Body of pancreas (tissue), 4 donors: ENCODE measurements around the gene PEX5. TPM values are rescaled to one million over a fixed set of nuclear protein-coding genes. Genes with fewer than 3 reads are reported as not detected.

ENCODE experiments used
- ATAC-seq: fragments of 150-250 bp; one replicate; pipeline ENCODE4 v1.9.1; 2016
- DNase-seq, 4 donors: peaks; one replicate each; pipeline ENCODE4 v3.0.0-alpha.2; 2019
- H3K27ac ChIP-seq, 4 donors: fragments of 200-600 bp; sonication (generic); 1 replicate in 3 of 4; 2 replicates in 1 of 4; pipeline versions ENCODE4 v1.5.1 to v1.6.1; 2016 to 2019; ENCODE audit warnings: mild to moderate bottlenecking in 1 of 4, mixed read lengths in 1 of 4, moderate library complexity in 1 of 4
- H3K27me3 ChIP-seq, 2 donors: fragments of 200-600 bp; sonication (generic); one replicate each; pipeline ENCODE4 v1.6.0; 2016; ENCODE audit warnings: mild to moderate bottlenecking in 1 of 2
- H3K36me3 ChIP-seq, 2 donors: fragments of 200-600 bp; sonication (generic); replicated peaks in 1 of 2; 2 replicates each; pipeline ENCODE4 v1.5.1; 2016; ENCODE audit warnings: low read depth in 2 of 2; ENCODE audit not compliant: insufficient read depth in 1 of 2
- H3K4me1 ChIP-seq: fragments of 200-600 bp; sonication (generic); one replicate; pipeline ENCODE4 v1.6.0; 2016
- H3K4me3 ChIP-seq, 2 donors: fragments of 200-600 bp; sonication (generic); 1 replicate in 1 of 2; 2 replicates in 1 of 2; pipeline ENCODE4 v1.5.1; 2016 to 2019
- H3K9me3 ChIP-seq, 3 donors: fragments of 200-600 bp; sonication (generic); 1 replicate in 2 of 3; 2 replicates in 1 of 3; pipeline ENCODE4 v1.5.1; 2016
- CTCF ChIP-seq, 7 experiments: fragments of 450-650 bp in 4 of 7; fragments of 200-600 bp in 3 of 7; sonication (generic) in 3 of 7; IDR thresholded peaks; one replicate each; pipeline ENCODE4 v1.5.1; 2016 to 2019; ENCODE audit warnings: antibody characterized with exemption in 7 of 7
- POLR2A ChIP-seq, 3 donors: fragments of 450-650 bp; IDR thresholded peaks; one replicate each; pipeline ENCODE4 v1.6.1; 2016; ENCODE audit warnings: antibody characterized with exemption in 3 of 3, mild to moderate bottlenecking in 2 of 3
- WGBS, 2 donors: methylation state at CpG; one replicate each; pipeline ENCODE4 v1.1.5; 2017; 5-methylcytosine and 5-hydroxymethylcytosine counted together
- intact Hi-C: fragments of 100-400 bp; cut with DNase I; formaldehyde crosslinking; loops from one replicate; pipeline ENCODE4 v1.15.1; 2023
- total RNA-seq, 2 donors: library from RNA; depleted of rRNA; stranded (reverse); fragments of >200 nt; gene quantifications; one replicate each; pipeline ENCODE4 v1.1.0, GENCODE V29; 2016

The PEX5 gene
- total RNA-seq: 10 to 100 TPM; 33.5 to 67.9 TPM

- TF ChIP-seq CTCF (IDR thresholded peaks at IDR 0.05): no peak
- peak in 2 of 3 donors; percentile 51 to 61 for TF ChIP-seq POLR2A (IDR thresholded peaks at IDR 0.05)
- Histone ChIP-seq H3K4me3 (peak within 1 kb of the TSS; percentile 83 to 85), H3K9me3 (no peaks in the 10 kb centered on the region), H3K4me1 (peaks cover 23% of the 10 kb centered on the region), H3K27me3 (no peaks in the 10 kb centered on the region), H3K27ac (peak within 1 kb of the TSS; percentile 35 to 92 (median 80)), H3K36me3 (peaks cover 0 to 1% of the 10 kb centered on the region in 2 donors)
- ATAC-seq: peak; percentile 96
- peak; percentile 90 to 92 (median 92) for DNase-seq
- 1% methylated on average over 23 to 64 of the region's 68 CpGs for WGBS, 2 donors
- intact Hi-C loops: no loop called here
Observed at GRCh38 chr12:7189398-7190267, at the start of gene PEX5. TSS of gene PEX5 (plus strand) at chr12:7189686. CDS start at chr12:7190378, 692 bp downstream.

GRCh38 chr12:7141351-7142005 lies 48.0 kb upstream of the PEX5 start:
- no peak for TF ChIP-seq CTCF (IDR thresholded peaks at IDR 0.05)
- no peak for TF ChIP-seq POLR2A (IDR thresholded peaks at IDR 0.05)
- Histone ChIP-seq H3K4me3 (no peak overlapping the region), H3K4me1 (no peaks in the 10 kb centered on the region), H3K27ac (no peak overlapping the region), H3K36me3 (peaks cover 0 to 2% of the 10 kb centered on the region in 2 donors), H3K9me3 (no peaks in the 10 kb centered on the region), H3K27me3 (no peaks in the 10 kb centered on the region)
- intact Hi-C loops: no loop called here
- ATAC-seq (no peak), DNase-seq (no peak)
- 87 to 90% methylated on average over 7 of the region's 7 CpGs for WGBS, 2 donors

GRCh38 chr12:7142056-7142644 lies 47.3 kb upstream of the PEX5 start:
- intact Hi-C loops: no loop called here
- H3K27ac ChIP-seq: no peak overlapping the region

GRCh38 chr12:7142809-7143465 lies 46.5 kb upstream of the PEX5 start:
- no peak overlapping the region for H3K4me3 ChIP-seq
- DNase-seq: no peak
- H3K27ac ChIP-seq: no peak overlapping the region
- WGBS, 2 donors: 90% methylated on average over 15 to 16 of the region's 18 CpGs
- no peaks in the 10 kb centered on the region for H3K36me3 ChIP-seq
- H3K4me1 ChIP-seq: no peaks in the 10 kb centered on the region
- TF ChIP-seq CTCF (IDR thresholded peaks at IDR 0.05): no peak
- no peak for TF ChIP-seq POLR2A (IDR thresholded peaks at IDR 0.05)
- H3K9me3 ChIP-seq: no peaks in the 10 kb centered on the region
- H3K27me3 ChIP-seq: no peaks in the 10 kb centered on the region
- ATAC-seq: no peak
- intact Hi-C loops: no loop called here

More at GRCh38 chr12:7142056-7142644, 47.3 kb upstream of the PEX5 start:
- H3K36me3 ChIP-seq: no peaks in the 10 kb centered on the region
- no peaks in the 10 kb centered on the region for H3K27me3 ChIP-seq
- no peaks in the 10 kb centered on the region for H3K9me3 ChIP-seq
- no peaks in the 10 kb centered on the region for H3K4me1 ChIP-seq
- peak; percentile 77 for ATAC-seq
- peak; percentile 34 to 61 (median 48) for DNase-seq
- WGBS, 2 donors: 71 to 75% methylated on average over 5 of the region's 5 CpGs
- H3K4me3 ChIP-seq: no peak overlapping the region
- TF ChIP-seq POLR2A (IDR thresholded peaks at IDR 0.05): no peak
- peak; percentile 27 to 58 (median 50) for TF ChIP-seq CTCF (IDR thresholded peaks at IDR 0.05)
